ENCODE measurements around the gene COBLL1.
A peak's percentile ranks its signal among the peaks of the same experiment; 100 is the strongest.

COBLL1 gene

GRCh38 chr2:164841719-164842623 is at the start of gene COBLL1 (continued):
- TF ChIP-seq ZSCAN30 (tag by site-specific recombination; IDR thresholded peaks at IDR 0.05) (no peak; the same call in 1 of the 2 replicates), ZNF280D (tag by site-specific recombination; IDR thresholded peaks at IDR 0.05) (no peak), GLI4 (tag by site-specific recombination; IDR thresholded peaks at IDR 0.05) (no peak), TRIM28 (IDR thresholded peaks at IDR 0.05; ENCODE audit: borderline replicate concordance, low read length) (no peak), ZNF501 (tag by site-specific recombination; IDR thresholded peaks at IDR 0.05) (peak; percentile 72; the same call in 1 of the 2 replicates)

GRCh38 chr2:164890544-164890943 is 48.9 kb upstream of the COBLL1 start:
- peak; percentile 90 for TF ChIP-seq ZFHX2 (tag by site-specific recombination; conservative IDR thresholded peaks at IDR 0.05)
- TF ChIP-seq ZNF660 (tag by site-specific recombination; IDR thresholded peaks at IDR 0.05) = 0 out of 2 replicates have a peak, but pooled peaks have one; percentile 17
- no peak for TF ChIP-seq ZNF621 (tag by site-specific recombination; IDR thresholded peaks at IDR 0.05)
- peak; percentile 92 for TF ChIP-seq EGR2 (tag by site-specific recombination; IDR thresholded peaks at IDR 0.05; ENCODE audit: low read depth)
- TF ChIP-seq PRDM4 (tag by site-specific recombination; IDR thresholded peaks at IDR 0.05) = no peak
- no peak for TF ChIP-seq ZBTB10 (tag by site-specific recombination; IDR thresholded peaks at IDR 0.05)
- TF ChIP-seq ZNF560 (tag by site-specific recombination; IDR thresholded peaks at IDR 0.05; ENCODE audit: borderline replicate concordance) = no peak
- no peak for TF ChIP-seq ZNF555 (tag by site-specific recombination; conservative IDR thresholded peaks at IDR 0.05)
- no peak for TF ChIP-seq ZSCAN5A (tag by site-specific recombination; IDR thresholded peaks at IDR 0.05)
- Histone ChIP-seq H3K9me3 (ENCODE audit: control insufficient read depth, insufficient read depth, low read depth, low read length) (no peaks in the 10 kb centered on the region), H3K4me3 (ENCODE audit: low read depth, low read length) (no peak overlapping the region), H3K27ac (ENCODE audit: extremely low read depth, low read depth, low read length) (no peak overlapping the region), H3K4me1 (ENCODE audit: control insufficient read depth, insufficient read depth, low read length) (0 out of 2 replicates have a peak, but pooled peaks cover 3% of the 10 kb centered on the region), H3K36me3 (ENCODE audit: control insufficient read depth in 2 of 2, insufficient read depth in 1 of 2, low read length in 2 of 2) (no peaks in the 10 kb centered on the region)
- ChIA-PET POLR2A (no interaction called here), CTCF (interaction anchor here (1.0 kb wide), 1 partner anchor 20 kb away, joined by 3 read pairs; no protein-coding TSS in a partner anchor)

All from HEK293 (cell line).